SH-SY5Y (cell line): Measurements from ENCODE around the gene ANHX.

Experiments
- GATA2 ChIP-seq: IDR thresholded peaks from 2 replicates; pipeline ENCODE4 v1.6.1; 2011; ENCODE audit warnings: mild to moderate bottlenecking, low read depth, low read length
- GATA3 ChIP-seq: IDR thresholded peaks from 2 replicates; pipeline ENCODE4 v1.6.1; 2011; ENCODE audit warnings: low read depth, mild to moderate bottlenecking, low read length, moderate library complexity

GRCh38 chr12:133215724-133216123 is 20.0 kb downstream of the ANHX start:
- TF ChIP-seq GATA3 (no peak), GATA2 (no peak)
